Uterus (tissue), 2 donors: ENCODE results near the gene ONECUT3.

Experiments
- POLR2A ChIP-seq, 2 donors: fragments of 450-650 bp; IDR thresholded peaks; one replicate each; pipeline ENCODE4 v1.6.1; 2016; ENCODE audit warnings: antibody characterized with exemption in 2 of 2, mild to moderate bottlenecking in 1 of 2, moderate library complexity in 1 of 2
- TF ChIP-seq, protein P1 (sequence below), 4 experiments: fragments of 200-600 bp in 2 of 4; fragments of 450-650 bp in 2 of 4; sonication (generic) in 2 of 4; IDR thresholded peaks; one replicate each; pipeline ENCODE4 v1.5.1; 2016 to 2019; ENCODE audit warnings: antibody characterized with exemption in 4 of 4, mild to moderate bottlenecking in 2 of 4, moderate library complexity in 1 of 4

GRCh38 chr19:1789261-1790041, 36.1 kb downstream of the ONECUT3 start:
- TF ChIP-seq, protein P1, sequence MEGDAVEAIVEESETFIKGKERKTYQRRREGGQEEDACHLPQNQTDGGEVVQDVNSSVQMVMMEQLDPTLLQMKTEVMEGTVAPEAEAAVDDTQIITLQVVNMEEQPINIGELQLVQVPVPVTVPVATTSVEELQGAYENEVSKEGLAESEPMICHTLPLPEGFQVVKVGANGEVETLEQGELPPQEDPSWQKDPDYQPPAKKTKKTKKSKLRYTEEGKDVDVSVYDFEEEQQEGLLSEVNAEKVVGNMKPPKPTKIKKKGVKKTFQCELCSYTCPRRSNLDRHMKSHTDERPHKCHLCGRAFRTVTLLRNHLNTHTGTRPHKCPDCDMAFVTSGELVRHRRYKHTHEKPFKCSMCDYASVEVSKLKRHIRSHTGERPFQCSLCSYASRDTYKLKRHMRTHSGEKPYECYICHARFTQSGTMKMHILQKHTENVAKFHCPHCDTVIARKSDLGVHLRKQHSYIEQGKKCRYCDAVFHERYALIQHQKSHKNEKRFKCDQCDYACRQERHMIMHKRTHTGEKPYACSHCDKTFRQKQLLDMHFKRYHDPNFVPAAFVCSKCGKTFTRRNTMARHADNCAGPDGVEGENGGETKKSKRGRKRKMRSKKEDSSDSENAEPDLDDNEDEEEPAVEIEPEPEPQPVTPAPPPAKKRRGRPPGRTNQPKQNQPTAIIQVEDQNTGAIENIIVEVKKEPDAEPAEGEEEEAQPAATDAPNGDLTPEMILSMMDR (IDR thresholded peaks at IDR 0.05), result no peak
- peak in 1 of 2 donors; percentile 7 for TF ChIP-seq POLR2A (IDR thresholded peaks at IDR 0.05)
